ENCODE results near the gene UBE2D4. TPM values are rescaled to one million over a fixed set of nuclear protein-coding genes. Genes with fewer than 3 reads are reported as not detected.
A peak's percentile ranks its signal among the peaks of the same experiment; 100 is the strongest.

The UBE2D4 gene
- 10 to 100 TPM; 12.9 to 18.2 (median 15.1) TPM for total RNA-seq

GRCh38 chr7:43925984-43926797 is at the start of gene UBE2D4:
Gene UBE2D4 (plus strand): TSS chr7:43926436. CDS start chr7:43926533, 97 bp downstream.
- Histone ChIP-seq H3K4me3 (peak within 1 kb of the TSS; percentile 66 to 80 (median 78)), H3K27ac (peak within 1 kb of the TSS; percentile 92 to 98 (median 94)), H3K4me1 (peaks cover 0 to 19% (median 10%) of the 10 kb centered on the region in 4 donors), H3K9me3 (no peaks in the 10 kb centered on the region), H3K27me3 (no peaks in the 10 kb centered on the region), H3K36me3 (no peaks in the 10 kb centered on the region)
- peak in 1 of 2 donors; percentile 99 for TF ChIP-seq EP300 (IDR thresholded peaks at IDR 0.05)
- peak; percentile 79 to 97 for TF ChIP-seq POLR2A (IDR thresholded peaks at IDR 0.05)
- TF ChIP-seq CTCF (IDR thresholded peaks at IDR 0.05), result peak in 2 of 5 experiments; percentile 24 to 55
- WGBS, 2 donors, result 1% methylated on average over 33 to 63 of the region's 82 CpGs
- peak; percentile 68 to 78 for DNase-seq (ENCODE audit: low spot score in 2 of 2)

- Histone ChIP-seq H3K4me3 (no peak overlapping the region), H3K27ac (no peak overlapping the region), H3K4me1 (peaks cover 0 to 32% (median 8%) of the 10 kb centered on the region in 4 donors), H3K9me3 (no peaks in the 10 kb centered on the region), H3K27me3 (no peaks in the 10 kb centered on the region), H3K36me3 (peaks cover 0 to 83% (median 3%) of the 10 kb centered on the region in 3 donors)
- TF ChIP-seq EP300 (IDR thresholded peaks at IDR 0.05), result no peak
- no peak for DNase-seq (ENCODE audit: low spot score in 2 of 2)
- WGBS, 2 donors, result 90 to 94% methylated on average over 6 to 27 of the region's 29 CpGs
These were observed 49.1 kb upstream of the UBE2D4 start for GRCh38 chr7:43876976-43877745.

GRCh38 chr7:43877968-43878864 is 48.0 kb upstream of the UBE2D4 start:
- H3K36me3 ChIP-seq, result peaks cover 0 to 84% (median 3%) of the 10 kb centered on the region in 3 donors
- H3K9me3 ChIP-seq, result no peaks in the 10 kb centered on the region
- no peak overlapping the region for H3K4me3 ChIP-seq
- H3K27me3 ChIP-seq, result no peaks in the 10 kb centered on the region
- 86 to 89% methylated on average over 38 of the region's 38 CpGs for WGBS, 2 donors
- TF ChIP-seq CTCF (IDR thresholded peaks at IDR 0.05), result no peak
- TF ChIP-seq POLR2A (IDR thresholded peaks at IDR 0.05), result no peak
- TF ChIP-seq EP300 (IDR thresholded peaks at IDR 0.05), result no peak
- peak overlapping the region in 1 of 4 donors; percentile 53 for H3K27ac ChIP-seq
- peaks cover 0 to 25% (median 1%) of the 10 kb centered on the region in 4 donors for H3K4me1 ChIP-seq
- DNase-seq (ENCODE audit: low spot score in 2 of 2), result no peak

- no peak for DNase-seq (ENCODE audit: low spot score in 2 of 2)
- H3K27me3 ChIP-seq, result no peaks in the 10 kb centered on the region
- WGBS, 2 donors, result 60 to 75% methylated on average over 5 of the region's 5 CpGs
- TF ChIP-seq EP300 (IDR thresholded peaks at IDR 0.05), result no peak
- no peak for TF ChIP-seq CTCF (IDR thresholded peaks at IDR 0.05)
- TF ChIP-seq POLR2A (IDR thresholded peaks at IDR 0.05), result no peak
- H3K9me3 ChIP-seq, result no peaks in the 10 kb centered on the region
- peaks cover 0 to 18% (median 0%) of the 10 kb centered on the region in 4 donors for H3K4me1 ChIP-seq
- H3K4me3 ChIP-seq, result no peak overlapping the region
- peak overlapping the region in 2 of 4 donors; percentile 39 to 53 for H3K27ac ChIP-seq
- peaks cover 0 to 85% (median 3%) of the 10 kb centered on the region in 3 donors for H3K36me3 ChIP-seq
These were observed 47.4 kb upstream of the UBE2D4 start for GRCh38 chr7:43878867-43879266.

- peaks cover 0 to 85% (median 3%) of the 10 kb centered on the region in 3 donors for H3K36me3 ChIP-seq
- TF ChIP-seq POLR2A (IDR thresholded peaks at IDR 0.05) (no peak), CTCF (IDR thresholded peaks at IDR 0.05) (no peak)
- no peak overlapping the region for H3K4me3 ChIP-seq
- no peaks in the 10 kb centered on the region for H3K9me3 ChIP-seq
- no peak for DNase-seq (ENCODE audit: low spot score in 2 of 2)
- WGBS, 2 donors, result 49 to 51% methylated on average over 2 of the region's 2 CpGs
- H3K4me1 ChIP-seq, result peaks cover 0 to 17% (median 0%) of the 10 kb centered on the region in 4 donors
- no peaks in the 10 kb centered on the region for H3K27me3 ChIP-seq
- peak overlapping the region in 2 of 4 donors; percentile 39 to 53 for H3K27ac ChIP-seq
These were observed 46.8 kb upstream of the UBE2D4 start for GRCh38 chr7:43879477-43879876.

All from tibial nerve (tissue), 4 donors.